ENCODE measurements around the gene ARHGAP19. TPM values are rescaled to one million over a fixed set of nuclear protein-coding genes. Genes with fewer than 3 reads are reported as not detected.

The ARHGAP19 gene
- total and polyA plus RNA-seq, 2 of the 8 experiments (the other 6 are each of a cell fraction or from before 2014, with no cell fraction given), result 13.3 to 32.1 TPM

DNA sequence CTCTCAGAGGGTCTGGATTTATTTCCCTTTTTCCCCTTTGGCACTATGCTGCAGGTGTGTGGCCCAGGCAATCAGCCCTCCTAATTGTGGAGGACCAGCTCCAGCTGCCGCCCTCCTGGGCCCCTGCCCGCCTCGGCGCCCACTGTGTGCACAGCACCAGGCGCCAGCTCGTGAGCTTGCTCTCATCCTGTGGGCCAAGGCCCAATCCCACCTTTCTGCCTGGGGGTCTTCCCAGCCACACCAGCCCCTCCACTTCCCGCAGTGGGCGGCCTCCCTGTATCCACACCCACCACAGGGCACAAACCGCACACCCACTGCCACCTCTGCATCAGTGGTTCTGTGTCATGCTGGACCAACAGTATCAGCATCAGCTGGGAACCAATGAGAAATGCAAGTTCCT is 81.2 kb downstream of the ARHGAP19 start:
- ChIA-PET CTCF (ENCODE audit: partially characterized antibody) (interaction anchor here (0.7 to 44.6 kb wide), 39 partner anchors 9 to 378 kb away, joined by 3 to 1348 read pairs (median 6); partner anchors contain the start of gene SLIT1), POLR2A (ENCODE audit: partially characterized antibody) (interaction anchor here (1.4 kb wide), 1 partner anchor 8 kb away, joined by 6 read pairs; no protein-coding TSS in a partner anchor)
- Histone ChIP-seq H3K4me2 (ENCODE audit: insufficient read depth in 1 of 2, low read depth in 2 of 2, low read length in 2 of 2) (no peak overlapping the region), H4K5ac (ENCODE audit: insufficient read length, low read depth, low read length) (no peak overlapping the region), H3K4ac (replicated peaks; ENCODE audit: insufficient read length, low read depth, low read length) (peak overlapping the region; percentile 39), H2BK20ac (ENCODE audit: low read length) (no peak overlapping the region), H3K79me2 (ENCODE audit: control insufficient read depth in 1 of 2, insufficient read depth in 2 of 2, low read length in 2 of 2) (no peaks in the 10 kb centered on the region), H3K56ac (replicated peaks; ENCODE audit: insufficient read length, low read depth, low read length) (no peak overlapping the region), H2AK5ac (ENCODE audit: low read depth, low read length) (no peak overlapping the region), H3K27me3 (replicated peaks in 1 of 4; ENCODE audit: control insufficient read depth in 3 of 4, extremely low read depth in 1 of 4, insufficient read depth in 3 of 4, low read length in 3 of 4) (no peaks in the 10 kb centered on the region), H4K20me1 (replicated peaks in 1 of 2; ENCODE audit: control insufficient read depth in 1 of 2, insufficient read depth in 2 of 2, low read length in 2 of 2) (peaks cover 0 to 2% of the 10 kb centered on the region in 2 experiments), H2BK5ac (ENCODE audit: low read depth, low read length) (no peak overlapping the region), H3K23ac (ENCODE audit: insufficient read length) (no peak overlapping the region), H2BK12ac (ENCODE audit: low read depth, low read length) (no peak overlapping the region), H2AFZ (ENCODE audit: low read length) (no peak overlapping the region), H3K9me3 (ENCODE audit: insufficient read depth in 2 of 2, low read depth in 1 of 2, low read length in 1 of 2) (no peaks in the 10 kb centered on the region), H3K9ac (replicated peaks in 1 of 4; ENCODE audit: extremely low read depth in 1 of 4, low read depth in 3 of 4, low read length in 3 of 4) (no peak overlapping the region), H4K91ac (replicated peaks; ENCODE audit: insufficient read length, low read length) (no peak overlapping the region), H3K4me3 (ENCODE audit: extremely low read depth in 1 of 4, insufficient read depth in 2 of 4, low read depth in 3 of 4, low read length in 4 of 4) (no peak overlapping the region), H3K36me3 (ENCODE audit: control insufficient read depth in 2 of 4, insufficient read depth in 4 of 4, low read length in 3 of 4) (no peaks in the 10 kb centered on the region), H3K27ac (ENCODE audit: low read depth, low read length) (no peak overlapping the region), H4K8ac (ENCODE audit: extremely low read depth, insufficient read depth, low read length) (no peak overlapping the region), H2BK120ac (replicated peaks; ENCODE audit: low read depth, low read length) (no peak overlapping the region), H2BK15ac (ENCODE audit: low read length) (no peak overlapping the region), H3K23me2 (ENCODE audit: low read depth, low read length) (no peaks in the 10 kb centered on the region), H3K18ac (ENCODE audit: extremely low read depth, low read length) (no peak overlapping the region), H3K79me1 (ENCODE audit: low read depth, low read length) (no peaks in the 10 kb centered on the region), H3K4me1 (replicated peaks in 1 of 4; ENCODE audit: control insufficient read depth in 3 of 4, insufficient read depth in 4 of 4, low read length in 3 of 4) (no peaks in the 10 kb centered on the region), H3K14ac (ENCODE audit: insufficient read length) (no peak overlapping the region)
- 90% methylated on average over 9 of the region's 9 CpGs; no CpG with 5 or more reads in 1 of the 2 experiments for WGBS, 2 experiments (ENCODE audit: extremely low coverage in 1 of 2, insufficient coverage in 1 of 2, insufficient read length in 1 of 2, insufficient replicate concordance in 2 of 2, low coverage in 1 of 2, low lambda C conversion rate in 2 of 2, missing lambda C conversion rate in 1 of 2)
- FAIRE-seq (no peak), DNase-seq (ENCODE audit: low read depth in 1 of 2, low spot score in 2 of 2) (peak in 1 of 2 experiments; percentile 41)
- TF ChIP-seq, protein P1, sequence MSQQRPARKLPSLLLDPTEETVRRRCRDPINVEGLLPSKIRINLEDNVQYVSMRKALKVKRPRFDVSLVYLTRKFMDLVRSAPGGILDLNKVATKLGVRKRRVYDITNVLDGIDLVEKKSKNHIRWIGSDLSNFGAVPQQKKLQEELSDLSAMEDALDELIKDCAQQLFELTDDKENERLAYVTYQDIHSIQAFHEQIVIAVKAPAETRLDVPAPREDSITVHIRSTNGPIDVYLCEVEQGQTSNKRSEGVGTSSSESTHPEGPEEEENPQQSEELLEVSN (IDR thresholded peaks at IDR 0.05), result no peak
- TF ChIP-seq MAFK (IDR thresholded peaks at IDR 0.05; ENCODE audit: low read depth, low read length), result no peak
- TF ChIP-seq EZH2 (IDR thresholded peaks at IDR 0.05; ENCODE audit: low read depth, low read length, severe bottlenecking), result no peak
- TF ChIP-seq RNF2 (IDR thresholded peaks at IDR 0.05; ENCODE audit: borderline replicate concordance, low read depth, low read length, missing control alignments, poor library complexity, severe bottlenecking), result no peak
- TF ChIP-seq RFX5 (IDR thresholded peaks at IDR 0.05; ENCODE audit: borderline replicate concordance, low read depth, low read length), result no peak
- TF ChIP-seq CEBPB (IDR thresholded peaks at IDR 0.05; ENCODE audit: low read depth, low read length), result no peak
- no peak for TF ChIP-seq EGR1 (IDR thresholded peaks at IDR 0.05; ENCODE audit: borderline replicate concordance, low read depth, low read length)
- no peak for TF ChIP-seq RBBP5 (IDR thresholded peaks at IDR 0.05; ENCODE audit: borderline replicate concordance, low read depth, low read length)
- TF ChIP-seq PHF8 (conservative IDR thresholded peaks at IDR 0.05; ENCODE audit: low read depth, low read length), result no peak
- TF ChIP-seq FOSL1 (IDR thresholded peaks at IDR 0.05; ENCODE audit: insufficient read depth, low read depth, low read length), result no peak
- TF ChIP-seq TCF12 (IDR thresholded peaks at IDR 0.05; ENCODE audit: low read depth, low read length), result no peak
- no peak for TF ChIP-seq JUN (IDR thresholded peaks at IDR 0.05; ENCODE audit: low read depth, low read length)
- TF ChIP-seq RAD21 (IDR thresholded peaks at IDR 0.05 in 1 of 2, conservative IDR thresholded peaks at IDR 0.05 in 1 of 2; ENCODE audit: low read depth in 2 of 2, low read length in 2 of 2), result no peak
